GM12873 (cell line): Measurements from ENCODE around the gene SRGAP1.

Source experiments
- CTCF ChIP-seq: IDR thresholded peaks from 2 replicates; pipeline ENCODE4 v1.5.1; 2012; ENCODE audit warnings: low read depth, mild to moderate bottlenecking, moderate library complexity, low read length, control low read depth; ENCODE audit not compliant: insufficient read depth; ENCODE audit errors: missing control alignments

The SRGAP1 gene

GRCh38 chr12:63985456-63985855 is 141.0 kb downstream of the SRGAP1 start:
- no peak for TF ChIP-seq CTCF

GRCh38 chr12:63985945-63986344 is 141.4 kb downstream of the SRGAP1 start:
- TF ChIP-seq CTCF, result no peak

- no peak for TF ChIP-seq CTCF
Observed at GRCh38 chr12:63989301-63989845, 144.9 kb downstream of the SRGAP1 start.

GRCh38 chr12:63990828-63991547 is 146.5 kb downstream of the SRGAP1 start:
- TF ChIP-seq CTCF, result no peak

- TF ChIP-seq CTCF, result no peak
Observed at GRCh38 chr12:63994704-63995103, 150.2 kb downstream of the SRGAP1 start.

- TF ChIP-seq CTCF, result no peak
Observed at GRCh38 chr12:63995512-63995911, 151.0 kb downstream of the SRGAP1 start.

- TF ChIP-seq CTCF, result no peak
Observed at GRCh38 chr12:63996556-63996955, 152.1 kb downstream of the SRGAP1 start.
